GM21717 (cell line): ENCODE measurements around the gene HSD11B2.

Source experiments
- ATAC-seq: cut with Tn5 transposase; IDR thresholded peaks from one replicate; pipeline ENCODE4 v1.9.1; 2021; ENCODE audit warnings: mild to moderate bottlenecking, moderate library complexity; ENCODE audit not compliant: unreplicated experiment

Gene HSD11B2

DNA sequence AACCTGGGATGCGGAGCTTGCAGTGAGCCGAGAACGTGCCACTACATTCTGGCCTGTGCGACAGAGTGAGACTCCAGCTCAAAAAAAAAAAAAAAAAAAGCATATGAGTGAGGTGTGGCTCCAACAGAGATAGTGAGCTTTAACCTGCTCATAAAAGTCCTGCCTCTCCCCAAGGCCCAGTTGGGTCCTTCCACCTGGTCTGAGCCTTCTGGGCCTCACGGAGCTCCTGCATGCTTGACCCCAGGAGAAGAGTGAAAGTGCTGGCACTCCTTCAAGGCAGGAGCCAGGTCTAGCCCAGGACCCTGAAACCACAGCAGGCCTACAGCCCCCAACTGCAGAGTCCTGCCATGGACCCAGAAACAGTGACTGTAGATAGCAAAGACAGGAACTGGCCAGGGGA, 17.7 kb downstream of the HSD11B2 start:
- ATAC-seq: no peak

DNA sequence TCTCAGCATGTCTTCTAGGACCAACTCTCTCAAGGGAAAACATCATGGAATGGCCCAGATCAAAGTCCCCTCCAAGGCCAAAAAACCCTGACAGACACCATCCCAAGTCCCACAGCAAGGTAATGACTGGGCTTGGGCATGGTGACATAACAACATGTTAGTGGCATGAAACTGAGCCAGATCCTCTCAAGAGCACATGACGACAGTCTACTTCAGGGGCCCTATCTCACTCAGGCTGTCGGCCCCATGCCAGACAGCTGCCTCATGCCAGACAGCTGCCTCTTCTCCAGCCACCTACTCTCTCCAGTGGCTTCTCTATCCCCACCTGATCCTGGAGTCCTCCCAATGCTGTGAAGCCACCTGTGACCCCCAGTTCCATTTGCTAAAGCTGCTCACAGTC, 18.4 kb downstream of the HSD11B2 start:
- ATAC-seq: no peak

DNA sequence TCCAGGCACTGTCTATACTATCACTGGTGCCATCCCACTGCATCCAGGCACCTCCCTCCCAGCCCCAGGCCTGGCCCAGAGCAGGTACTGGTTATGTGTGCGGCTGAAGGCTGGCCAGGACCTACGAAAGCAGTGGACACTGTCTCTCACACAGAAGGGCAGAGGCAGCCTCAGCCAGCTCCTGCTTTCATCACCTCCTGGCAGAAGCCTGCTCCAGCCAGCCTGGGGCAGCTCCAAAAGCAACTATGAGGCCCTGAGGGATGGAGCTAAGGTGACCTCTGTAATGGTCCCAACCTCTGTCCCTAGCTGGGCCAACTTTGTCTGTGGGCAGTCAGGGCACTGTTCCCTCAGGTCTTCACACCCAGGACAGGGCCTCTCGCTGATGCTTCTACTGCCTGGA, 18.8 kb downstream of the HSD11B2 start:
- ATAC-seq: no peak

DNA sequence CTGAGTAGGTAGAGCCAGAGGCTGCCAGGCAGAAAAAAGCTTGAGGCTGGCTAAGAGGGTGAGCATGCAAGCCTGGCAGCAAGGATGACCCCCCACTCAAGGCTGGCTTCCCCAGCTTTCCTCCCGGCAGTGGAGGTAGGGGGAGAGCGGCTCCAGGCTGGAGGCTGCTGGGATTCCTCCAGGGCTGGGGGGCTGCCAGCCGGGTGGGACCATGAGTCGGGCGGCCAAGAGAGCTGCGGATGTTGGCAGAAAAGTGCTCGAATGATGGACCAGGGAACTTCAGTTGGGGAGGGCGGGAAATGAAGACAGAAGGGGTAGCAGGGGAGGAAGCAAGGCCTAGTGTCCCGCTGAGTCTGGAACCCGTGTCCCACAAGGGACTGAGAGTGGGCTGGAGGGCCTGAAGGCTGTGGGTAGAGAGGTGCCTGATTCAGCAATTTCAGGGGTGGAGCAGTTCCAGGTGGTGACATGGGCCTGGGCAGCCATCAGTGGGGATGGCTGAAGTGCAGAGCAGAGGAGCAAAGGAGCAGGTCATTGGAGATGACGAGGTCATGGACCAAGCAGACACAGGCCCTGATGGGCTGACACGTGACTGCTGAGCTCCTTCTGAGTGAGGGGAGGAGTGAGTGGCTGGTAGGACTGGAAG, 20.3 kb downstream of the HSD11B2 start:
- ATAC-seq: no peak

DNA sequence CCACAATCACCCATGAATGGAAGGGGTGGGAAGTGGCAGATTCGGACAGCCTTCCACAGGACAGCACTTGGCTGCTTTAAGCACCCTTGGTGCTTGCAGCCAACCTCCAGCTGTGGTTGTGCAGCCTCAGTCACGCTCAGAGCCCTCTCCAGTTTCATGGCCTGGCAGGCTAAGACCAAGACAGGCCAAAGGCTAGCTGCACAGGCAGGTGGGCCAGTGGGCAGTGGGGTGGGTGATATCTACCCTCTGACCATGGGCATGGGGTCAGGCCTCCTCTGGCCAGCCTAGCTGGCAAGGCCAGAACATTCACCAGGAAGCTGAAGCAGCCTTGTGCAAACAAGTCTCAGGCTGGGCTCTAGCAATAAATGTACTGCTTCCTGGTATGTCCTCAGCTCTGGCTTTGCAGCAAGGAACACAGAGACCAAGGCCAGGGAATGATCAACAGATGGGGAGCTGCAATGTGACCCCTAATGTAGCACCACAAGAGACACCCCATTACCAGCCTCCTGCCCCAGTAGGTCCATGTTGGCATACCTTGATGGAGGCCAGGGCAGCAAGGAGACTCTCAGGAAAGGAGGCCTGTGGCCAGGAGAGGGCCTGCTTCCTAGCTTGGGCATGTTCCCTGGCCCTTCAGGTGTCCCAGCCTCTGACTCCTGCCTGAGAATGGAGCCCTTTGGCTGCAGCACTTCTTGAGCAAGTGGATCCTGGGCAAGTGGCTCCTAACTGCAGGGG, 20.9 kb downstream of the HSD11B2 start:
- ATAC-seq: no peak

DNA sequence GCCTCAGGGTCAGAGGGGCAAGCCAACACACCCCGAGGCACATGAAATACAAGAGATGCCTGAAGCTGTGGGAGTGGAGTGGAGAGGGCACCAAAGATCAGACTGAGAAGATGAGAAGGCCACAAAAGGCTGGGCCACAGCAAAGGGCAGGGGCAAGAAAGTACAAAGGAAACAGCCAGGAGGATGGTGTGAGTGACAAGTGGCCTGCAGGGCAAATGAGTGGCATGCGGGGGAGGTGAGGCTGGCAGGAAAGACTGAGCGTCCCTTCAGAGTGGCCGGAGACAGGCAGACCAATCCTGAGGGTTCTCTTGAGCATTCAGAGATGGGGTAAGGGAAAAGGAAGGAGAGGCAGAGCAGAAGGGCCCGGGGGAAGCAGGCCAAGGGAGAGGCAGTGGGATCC, 23.2 kb downstream of the HSD11B2 start:
- no peak for ATAC-seq

DNA sequence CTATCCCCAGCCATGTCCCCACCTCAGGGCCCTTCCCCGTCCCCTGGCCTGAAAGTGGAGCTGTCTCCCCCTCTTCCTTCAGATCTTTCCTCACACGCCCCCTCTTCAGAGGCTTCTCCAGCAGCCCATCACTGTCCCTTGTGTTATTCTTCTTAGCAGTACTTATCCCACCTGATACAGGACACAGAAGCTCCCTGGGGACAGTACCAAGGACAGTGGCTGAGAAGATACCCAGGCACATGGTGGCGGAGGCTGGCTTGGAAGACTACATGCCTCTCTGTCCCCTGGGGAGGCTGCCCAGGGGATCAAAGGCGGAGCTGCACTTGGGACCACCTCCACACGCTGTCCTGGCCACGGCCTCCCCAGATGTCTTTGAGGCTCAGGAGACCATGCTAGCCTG, 23.9 kb downstream of the HSD11B2 start:
- no peak for ATAC-seq

DNA sequence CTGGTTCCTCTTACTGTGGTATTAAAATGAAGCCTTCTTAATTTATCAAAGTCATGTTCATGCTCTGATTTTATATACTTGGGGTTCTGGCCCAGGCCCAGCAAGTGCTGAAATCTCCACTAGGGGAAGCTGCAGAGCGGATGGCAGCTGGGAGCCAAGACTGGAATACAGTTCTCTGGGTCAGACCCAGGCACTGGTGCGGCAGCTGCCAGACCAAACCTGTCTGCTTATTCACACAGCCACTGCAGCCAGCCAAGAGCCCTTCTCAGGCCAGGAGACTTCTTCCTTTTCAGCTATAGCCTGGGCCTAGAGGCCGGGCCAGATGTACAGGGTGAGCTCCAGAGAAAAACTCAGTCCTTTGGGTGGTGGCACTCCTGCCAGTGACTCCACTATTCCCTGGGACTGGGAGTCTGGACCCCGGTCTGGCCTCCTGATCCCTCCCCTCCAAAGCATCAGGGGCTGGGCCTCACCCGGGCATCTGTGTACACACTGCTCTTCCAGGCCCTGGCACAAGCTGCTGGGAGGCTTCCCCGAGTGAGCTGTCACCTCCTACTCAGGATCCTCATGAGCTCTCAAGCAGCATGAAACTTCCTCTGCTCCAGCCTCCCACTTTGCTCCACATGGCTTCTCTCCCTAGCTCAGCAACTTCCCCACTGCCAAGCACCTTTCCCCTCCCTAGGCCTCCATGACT, 25.6 kb downstream of the HSD11B2 start:
- no peak for ATAC-seq

DNA sequence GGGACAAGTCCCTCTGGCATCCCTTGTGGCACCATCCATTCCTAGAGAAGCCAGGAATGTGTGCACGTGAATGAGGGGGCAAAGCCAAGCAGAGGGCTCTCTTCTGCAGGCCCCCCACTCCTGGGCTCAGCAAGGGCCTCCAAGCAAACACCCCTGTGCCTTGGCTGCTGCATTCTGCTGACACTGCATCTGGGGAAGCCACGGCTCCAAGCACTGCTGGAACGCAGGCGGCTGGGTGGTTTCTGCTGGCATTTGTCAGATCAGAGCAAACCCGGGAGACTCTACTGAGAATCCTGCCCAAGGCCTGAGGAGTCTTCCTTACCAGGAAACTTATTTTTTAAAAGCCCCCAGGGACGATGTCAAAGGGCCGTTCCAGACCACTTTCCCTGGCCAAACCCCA, 26.7 kb downstream of the HSD11B2 start:
- ATAC-seq: no peak

DNA sequence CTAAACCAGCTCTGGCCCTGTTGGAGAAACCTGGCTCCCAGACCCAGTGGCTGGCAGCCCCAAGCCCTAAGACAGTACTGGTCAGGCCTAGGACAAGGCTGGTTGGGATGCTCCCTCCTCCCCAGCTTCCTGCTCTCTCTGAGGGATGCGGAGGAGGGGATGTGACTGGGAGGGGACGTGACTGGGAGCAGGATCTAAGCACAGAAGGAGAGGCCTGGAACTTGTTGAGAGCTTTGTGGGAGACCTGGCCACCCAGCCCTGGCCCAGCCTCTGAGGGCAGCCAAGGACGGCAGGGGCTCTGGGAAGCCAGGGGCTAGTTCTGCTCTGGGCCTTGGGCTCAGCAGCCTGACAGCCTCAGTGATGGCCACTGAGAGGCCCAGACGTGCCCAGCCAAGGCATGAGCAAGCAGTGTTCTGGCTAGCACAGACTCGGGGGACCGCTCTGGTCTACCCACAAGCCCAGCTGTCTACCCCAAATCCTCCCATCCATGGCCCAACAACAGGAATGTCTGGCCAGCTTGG, 27.3 kb downstream of the HSD11B2 start:
- no peak for ATAC-seq

DNA sequence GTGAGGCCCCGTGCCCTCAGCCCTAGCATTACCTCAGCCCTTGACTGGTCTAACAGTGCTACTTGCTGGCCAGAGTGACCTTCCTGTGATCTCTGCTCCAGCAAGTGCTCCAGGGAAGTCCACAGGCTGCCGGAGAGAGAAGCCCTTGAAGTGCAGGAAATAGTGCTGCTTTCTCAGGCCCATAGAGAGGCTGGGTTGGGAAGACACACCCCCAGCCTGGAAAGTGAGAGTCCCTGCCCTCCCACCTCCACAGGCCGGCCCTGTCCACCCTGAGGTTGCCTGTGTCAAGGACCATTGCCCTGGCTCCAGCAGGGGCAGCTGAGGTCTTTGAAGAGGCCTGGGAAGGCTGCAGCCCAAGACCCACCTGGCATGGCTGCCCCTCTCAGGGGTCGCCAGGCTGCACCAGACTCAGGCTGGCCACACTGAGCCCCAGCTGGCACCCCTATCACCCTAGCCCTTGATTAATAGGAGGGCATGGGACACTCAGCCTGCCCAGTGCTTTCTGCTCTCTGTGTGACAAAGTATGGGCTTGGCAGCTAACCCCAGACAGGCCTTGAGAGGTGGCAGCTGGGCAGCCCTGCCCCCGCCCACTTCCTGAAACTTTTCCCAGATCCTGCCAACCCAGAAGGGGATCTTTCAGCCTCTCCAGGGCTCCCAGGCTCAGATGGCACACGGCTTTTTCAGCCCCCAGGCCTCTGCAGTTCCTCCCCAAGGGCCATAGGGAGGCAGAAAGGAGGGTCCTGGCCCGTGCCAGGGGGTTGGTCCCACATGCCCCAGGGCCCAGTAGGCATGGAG, 28.3 kb downstream of the HSD11B2 start:
- ATAC-seq: no peak

DNA sequence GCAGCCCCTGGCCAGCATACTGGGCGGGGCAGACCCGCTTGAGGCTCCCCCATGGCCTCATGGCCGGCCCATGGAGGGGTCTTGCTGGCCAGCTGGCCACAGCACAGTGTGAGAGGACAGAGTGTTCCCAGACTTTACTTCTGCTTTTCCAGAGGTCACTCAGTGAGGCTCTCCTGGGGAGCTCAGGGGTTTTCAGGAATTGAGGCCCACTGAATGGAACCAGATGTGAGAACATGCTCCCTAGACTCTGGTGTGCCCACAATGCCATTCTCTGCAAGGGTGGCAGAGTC, 28.9 kb downstream of the HSD11B2 start:
- no peak for ATAC-seq

DNA sequence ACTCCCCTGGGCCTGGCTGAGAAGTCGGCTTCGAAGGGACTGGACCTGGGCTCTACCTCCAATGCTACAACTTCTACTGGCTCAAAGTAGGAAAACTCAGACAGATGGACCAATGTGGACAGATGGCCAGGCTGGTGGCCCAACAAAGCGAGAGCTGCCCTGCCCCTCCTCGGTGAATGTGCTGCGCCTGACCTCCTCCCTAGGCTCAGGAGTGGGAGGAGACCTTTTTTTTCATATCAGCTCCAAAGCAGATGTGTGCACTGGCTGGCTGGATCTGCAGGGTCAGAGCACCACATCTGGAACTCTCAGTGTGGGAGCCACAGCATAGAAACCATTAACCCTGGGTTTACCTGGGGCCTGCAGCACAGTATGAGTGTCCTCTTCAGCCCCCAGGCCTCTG, 29.2 kb downstream of the HSD11B2 start:
- ATAC-seq: no peak

DNA sequence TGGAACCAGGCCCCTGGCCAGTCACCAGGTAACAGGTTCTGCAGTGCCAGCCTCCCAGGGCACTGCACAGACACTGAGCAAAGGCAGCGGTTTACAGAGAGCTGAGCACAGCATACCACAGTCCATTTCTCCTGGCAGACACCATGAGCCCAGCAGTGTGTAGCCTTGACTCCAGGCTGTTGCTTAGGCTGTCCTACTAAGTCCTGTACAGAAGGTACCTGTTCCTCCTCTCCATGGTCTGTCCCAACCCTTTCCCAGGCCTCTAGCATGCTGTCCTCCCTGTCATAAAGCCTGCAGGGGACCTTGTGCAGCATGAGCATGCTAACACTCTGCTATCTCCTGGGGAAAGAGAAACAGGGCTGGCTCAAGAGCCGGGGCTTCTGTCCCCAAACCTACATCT, 30.0 kb downstream of the HSD11B2 start:
- ATAC-seq: no peak

DNA sequence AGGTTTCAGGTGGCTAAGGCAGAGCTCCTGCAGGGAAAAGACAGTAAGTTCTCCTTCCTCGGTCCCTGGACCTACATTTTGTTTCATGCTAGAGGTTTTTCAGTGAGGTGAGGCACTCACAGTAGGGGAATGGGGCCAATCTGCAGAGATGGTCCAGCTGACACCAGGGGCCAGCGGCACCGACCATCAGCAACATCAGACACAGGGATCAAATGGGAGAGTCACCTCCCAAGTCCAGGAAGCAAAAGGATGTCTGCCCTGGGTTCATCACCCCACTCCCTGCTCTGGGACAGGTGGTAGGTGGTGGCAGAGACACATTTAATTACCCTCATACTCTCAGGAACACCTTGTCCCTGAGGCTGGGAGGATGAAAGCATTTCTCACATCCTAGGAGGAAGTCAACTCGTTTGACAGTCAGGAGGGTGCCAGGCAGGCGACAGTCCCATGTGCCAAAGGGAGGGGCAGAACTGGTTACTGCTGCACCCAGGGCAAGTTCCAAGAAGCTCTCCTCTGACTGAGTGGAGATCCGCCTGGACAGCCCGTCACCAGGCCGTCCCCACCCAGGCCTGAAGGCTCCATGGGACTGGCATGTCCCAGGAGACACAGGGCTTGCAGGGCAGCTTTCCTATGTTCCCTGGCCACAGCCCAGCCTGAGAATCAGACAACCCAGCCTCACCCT, 30.8 kb downstream of the HSD11B2 start:
- no peak for ATAC-seq

DNA sequence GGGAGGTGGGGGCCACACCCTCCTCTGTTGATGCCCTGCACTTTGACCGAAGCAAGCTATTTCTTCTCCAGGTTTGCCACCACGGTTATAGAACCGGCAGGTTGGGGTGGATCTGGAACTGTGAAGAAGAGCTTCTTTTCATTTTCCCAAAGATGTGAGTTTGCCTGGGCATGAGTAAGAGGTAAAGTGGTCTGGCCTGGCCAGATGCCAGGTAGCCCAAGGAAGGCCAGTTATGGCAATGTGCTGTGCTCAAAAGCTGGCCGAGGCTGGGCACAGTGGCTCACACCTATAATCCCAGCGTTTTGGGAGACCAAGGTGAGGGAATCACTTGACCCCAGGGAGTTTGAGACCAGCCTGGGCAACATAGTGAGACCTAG, 31.3 kb downstream of the HSD11B2 start:
- ATAC-seq: no peak

DNA sequence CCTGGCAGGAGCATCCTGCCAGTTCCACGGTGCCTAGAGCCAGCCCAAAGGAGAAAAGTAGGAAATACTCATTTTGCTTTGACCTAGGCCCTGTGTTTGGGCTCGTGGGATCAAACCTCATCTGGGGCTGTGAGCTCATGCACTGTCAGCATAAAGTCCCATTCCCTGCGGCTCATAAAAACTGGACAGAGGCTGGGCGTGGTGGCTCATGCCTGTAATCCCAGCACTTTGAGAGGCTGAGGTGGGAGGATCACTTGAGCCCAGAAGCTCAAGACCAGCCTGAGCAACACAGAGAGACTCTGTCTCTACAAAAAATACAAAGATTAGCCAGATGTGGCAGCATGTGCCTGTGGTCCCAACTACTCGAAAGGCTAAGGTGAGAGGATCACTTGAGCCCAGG, 32.1 kb downstream of the HSD11B2 start:
- no peak for ATAC-seq

DNA sequence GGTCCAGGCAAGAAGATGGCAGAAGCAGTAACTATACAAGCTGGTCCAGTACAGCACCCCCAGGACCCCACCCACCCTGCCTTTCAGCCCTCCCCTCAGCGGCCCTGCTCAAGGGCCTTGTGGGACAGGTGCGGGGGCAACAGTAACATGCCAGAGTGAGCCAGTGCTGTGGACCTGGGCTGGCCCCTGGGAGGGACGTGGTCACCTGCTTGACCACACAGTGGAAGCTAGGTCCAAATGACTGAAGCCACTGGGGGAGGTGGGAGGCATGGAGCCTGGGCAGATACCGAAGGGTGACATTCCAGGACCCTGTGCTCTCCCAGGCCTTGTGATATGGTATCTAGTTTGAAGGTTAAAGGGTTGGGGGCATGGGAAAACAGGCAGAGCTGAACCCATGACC, 32.8 kb downstream of the HSD11B2 start:
- ATAC-seq: no peak

DNA sequence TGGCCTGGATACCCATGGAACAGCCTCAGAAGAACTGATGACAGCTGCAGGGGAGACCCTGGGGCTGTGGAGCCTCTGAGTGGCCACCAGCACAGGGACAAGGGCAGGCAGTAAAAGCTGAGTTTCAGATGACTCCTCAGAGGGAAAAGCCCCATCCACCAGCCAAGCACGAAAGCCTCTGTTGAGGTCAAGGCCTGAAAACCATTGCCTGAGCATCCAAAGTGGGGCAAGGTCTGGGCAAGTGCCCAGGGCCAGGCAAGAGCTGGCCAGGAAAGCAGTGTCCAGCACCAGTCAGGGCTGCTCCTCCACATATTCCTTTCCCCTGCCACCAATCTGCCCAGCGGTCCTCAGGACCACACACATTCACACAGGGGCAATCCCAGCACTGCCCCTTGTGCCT, 33.6 kb downstream of the HSD11B2 start:
- no peak for ATAC-seq

DNA sequence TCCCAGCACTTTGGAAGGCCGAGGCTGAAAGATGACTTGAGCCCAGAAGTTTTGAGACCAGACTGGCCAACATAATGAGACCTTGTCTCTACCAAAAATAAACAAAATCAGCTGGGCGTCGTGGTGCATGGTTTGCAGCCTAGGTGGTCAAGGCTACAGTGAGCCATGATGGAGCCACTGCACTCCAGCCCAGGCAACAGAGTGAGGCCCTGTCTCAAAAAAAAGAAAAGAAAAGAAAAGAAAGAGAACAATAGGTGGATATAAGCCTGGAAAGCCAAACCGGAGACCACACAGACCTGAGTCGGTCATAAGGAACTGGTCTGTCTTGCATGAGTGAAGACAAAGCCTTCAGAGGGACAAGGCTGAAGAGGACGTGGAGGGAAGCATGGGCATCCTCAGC, 35.7 kb downstream of the HSD11B2 start:
- ATAC-seq: no peak

DNA sequence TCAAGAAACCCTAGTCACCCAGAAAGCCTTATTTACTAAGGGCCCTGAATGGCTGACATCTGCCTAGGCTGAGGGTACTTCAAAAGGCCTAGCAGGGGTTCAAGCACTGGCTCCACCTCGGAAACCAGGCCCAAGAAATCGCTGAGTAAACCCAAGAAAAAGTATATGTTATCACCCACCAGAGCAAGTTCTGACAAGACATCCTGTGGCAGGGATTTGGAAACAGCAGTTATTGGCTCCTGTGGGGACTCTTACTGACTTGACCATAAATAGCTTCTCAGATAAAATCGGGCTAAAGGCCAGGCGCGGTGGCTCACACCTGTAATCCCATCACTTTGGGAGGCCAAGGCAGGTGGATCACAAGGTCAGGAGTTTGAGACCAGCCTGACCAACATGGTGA, 37.8 kb downstream of the HSD11B2 start:
- no peak for ATAC-seq
